Kidney epithelial cell (primary cell): ENCODE results near the gene ARMH4. TPM values are rescaled to one million over a fixed set of nuclear protein-coding genes. Genes with fewer than 3 reads are reported as not detected.
A peak's percentile ranks its signal among the peaks of the same experiment; 100 is the strongest.

Experiments
- DNase-seq: peaks from one replicate; pipeline ENCODE4 v3.0.0-alpha.2; 2010; ENCODE audit warnings: low read depth
- H3K27me3 ChIP-seq: 2 replicates; pipeline ENCODE4 v1.6.0; 2011; ENCODE audit warnings: low read length; ENCODE audit not compliant: control insufficient read depth, insufficient read depth
- H3K36me3 ChIP-seq: 2 replicates; pipeline ENCODE4 v1.5.1; 2011; ENCODE audit warnings: low read length; ENCODE audit not compliant: control insufficient read depth, insufficient read depth
- H3K4me3 ChIP-seq: 2 replicates; pipeline ENCODE4 v1.5.1; 2011; ENCODE audit warnings: low read depth, mild to moderate bottlenecking, control low read depth, low read length
- CTCF ChIP-seq: IDR thresholded peaks from 2 replicates; pipeline ENCODE4 v1.5.1; 2011; ENCODE audit warnings: mild to moderate bottlenecking, moderate library complexity, low read length, control low read depth, inconsistent platforms; ENCODE audit not compliant: insufficient read depth, poor library complexity, severe bottlenecking
- total RNA-seq: library from RNA; depleted of rRNA; stranded (reverse); fragments of >200 nt; gene quantifications from 2 replicates; pipeline ENCODE4 v1.2.3, GENCODE V29; 2015

The ARMH4 gene
- 4.1 and 4.2 TPM in 2 replicates for total RNA-seq

GRCh38 chr14:58152014-58152857, at the start of gene ARMH4:
Gene ARMH4 (minus strand): TSS chr14:58152213. CDS start chr14:58139358, 12,855 bp downstream.
- no peak for TF ChIP-seq CTCF
- H3K4me3 ChIP-seq, result peak within 1 kb of the TSS; percentile 84
- H3K27me3 ChIP-seq, result no peaks in the 10 kb centered on the region
- DNase-seq, result peak; percentile 62
- H3K36me3 ChIP-seq, result no peaks in the 10 kb centered on the region

GRCh38 chr14:58200846-58201245, 48.8 kb upstream of the ARMH4 start:
- H3K4me3 ChIP-seq, result peak overlapping the region; percentile 58
- no peaks in the 10 kb centered on the region for H3K27me3 ChIP-seq
- no peak for TF ChIP-seq CTCF
- no peaks in the 10 kb centered on the region for H3K36me3 ChIP-seq
- DNase-seq, result no peak

- no peaks in the 10 kb centered on the region for H3K27me3 ChIP-seq
- TF ChIP-seq CTCF, result no peak
- H3K4me3 ChIP-seq, result peak overlapping the region; percentile 58
- no peak for DNase-seq
- no peaks in the 10 kb centered on the region for H3K36me3 ChIP-seq
Measured at GRCh38 chr14:58200480-58200841, 48.4 kb upstream of the ARMH4 start.

GRCh38 chr14:58199726-58200479, 47.9 kb upstream of the ARMH4 start, which contains the start of gene ACTR10:
Gene ACTR10 (plus strand): TSS chr14:58200149. CDS start chr14:58200218, 69 bp downstream.
- peak; percentile 37 for DNase-seq
- H3K27me3 ChIP-seq, result no peaks in the 10 kb centered on the region
- H3K4me3 ChIP-seq, result peak within 1 kb of the TSS; percentile 58
- no peak for TF ChIP-seq CTCF
- H3K36me3 ChIP-seq, result no peaks in the 10 kb centered on the region

- Histone ChIP-seq H3K4me3 (no peak overlapping the region), H3K36me3 (no peaks in the 10 kb centered on the region), H3K27me3 (no peaks in the 10 kb centered on the region)
- TF ChIP-seq CTCF, result no peak
- DNase-seq, result no peak
Measured at GRCh38 chr14:58198086-58198485, 46.1 kb upstream of the ARMH4 start.
